ENCODE measurements around the gene KLHDC3.
"Not testable (repeated sequence)": the region's sequence is repeated elsewhere in the genome, so short reads cannot be mapped to it uniquely, and the experiment has no call there.

Gene KLHDC3

GRCh38 chr6:42988486-42989020, 25.5 kb upstream of the KLHDC3 start:
- Histone ChIP-seq H3F3A (ENCODE audit: control insufficient read depth, insufficient read depth) (no peaks in the 10 kb centered on the region), H3K79me2 (ENCODE audit: control insufficient read depth, low read length) (peaks cover 29% of the 10 kb centered on the region), H4K20me1 (ENCODE audit: control insufficient read depth, insufficient read depth, low read depth, low read length) (no peaks in the 10 kb centered on the region), H3K27ac (ENCODE audit: low read depth, low read length) (no peak overlapping the region), H3K27me3 (ENCODE audit: control insufficient read depth, low read length) (no peaks in the 10 kb centered on the region), H3K36me3 (ENCODE audit: control insufficient read depth, low read length) (peaks cover 23% of the 10 kb centered on the region), H3K4me1 (ENCODE audit: control insufficient read depth, low read length) (peaks cover 16% of the 10 kb centered on the region), H3K9me2 (replicated peaks; ENCODE audit: control insufficient read depth, low read length) (no peaks in the 10 kb centered on the region), H3K4me2 (ENCODE audit: low read length) (no peak overlapping the region), H3K4me3 (ENCODE audit: low read length) (no peak overlapping the region), H3K9me3 (ENCODE audit: control insufficient read depth, insufficient read depth, low read length) (no peaks in the 10 kb centered on the region)
- TF ChIP-seq EZH2phosphoT487 (IDR thresholded peaks at IDR 0.05; ENCODE audit: borderline replicate concordance, low read length) (no peak), CTCF (IDR thresholded peaks at IDR 0.05; ENCODE audit: low read depth, low read length, poor library complexity, severe bottlenecking) (no peak)

- peaks cover 11% of the 10 kb centered on the region for H3K4me1 ChIP-seq (ENCODE audit: control insufficient read depth, low read length)
- H3K79me2 ChIP-seq (ENCODE audit: control insufficient read depth, low read length) = peaks cover 24% of the 10 kb centered on the region
- peaks cover 23% of the 10 kb centered on the region for H3K36me3 ChIP-seq (ENCODE audit: control insufficient read depth, low read length)
- no peaks in the 10 kb centered on the region for H4K20me1 ChIP-seq (ENCODE audit: control insufficient read depth, insufficient read depth, low read depth, low read length)
- H3K9me2 ChIP-seq (replicated peaks; ENCODE audit: control insufficient read depth, low read length) = no peaks in the 10 kb centered on the region
- no peak overlapping the region for H3K4me3 ChIP-seq (ENCODE audit: low read length)
- no peak overlapping the region for H3K4me2 ChIP-seq (ENCODE audit: low read length)
- H3K9me3 ChIP-seq (ENCODE audit: control insufficient read depth, insufficient read depth, low read length) = no peaks in the 10 kb centered on the region
- H3F3A ChIP-seq (ENCODE audit: control insufficient read depth, insufficient read depth) = no peaks in the 10 kb centered on the region
- H3K27ac ChIP-seq (ENCODE audit: low read depth, low read length) = no peak overlapping the region
- no peaks in the 10 kb centered on the region for H3K27me3 ChIP-seq (ENCODE audit: control insufficient read depth, low read length)
- no peak for TF ChIP-seq EZH2phosphoT487 (IDR thresholded peaks at IDR 0.05; ENCODE audit: borderline replicate concordance, low read length)
Observed at GRCh38 chr6:42989923-42990322, 24.1 kb upstream of the KLHDC3 start.

GRCh38 chr6:42993445-42993844, 20.6 kb upstream of the KLHDC3 start:
- Histone ChIP-seq H3K27me3 (ENCODE audit: control insufficient read depth, low read length) (no peaks in the 10 kb centered on the region), H3K9me2 (replicated peaks; ENCODE audit: control insufficient read depth, low read length) (no peaks in the 10 kb centered on the region), H3K27ac (ENCODE audit: low read depth, low read length) (no peak overlapping the region), H3K9me3 (ENCODE audit: control insufficient read depth, insufficient read depth, low read length) (no peaks in the 10 kb centered on the region), H3K4me3 (ENCODE audit: low read length) (no peak overlapping the region), H4K20me1 (ENCODE audit: control insufficient read depth, insufficient read depth, low read depth, low read length) (no peaks in the 10 kb centered on the region), H3K36me3 (ENCODE audit: control insufficient read depth, low read length) (peaks cover 23% of the 10 kb centered on the region), H3K79me2 (ENCODE audit: control insufficient read depth, low read length) (no peaks in the 10 kb centered on the region), H3K4me2 (ENCODE audit: low read length) (no peak overlapping the region), H3K4me1 (ENCODE audit: control insufficient read depth, low read length) (peaks cover 3% of the 10 kb centered on the region; the same call in 1 of the 2 replicates), H3F3A (ENCODE audit: control insufficient read depth, insufficient read depth) (peaks cover 5% of the 10 kb centered on the region; the same call in 1 of the 2 replicates)
- TF ChIP-seq CTCF (IDR thresholded peaks at IDR 0.05; ENCODE audit: low read depth, low read length, poor library complexity, severe bottlenecking) (no peak), EZH2phosphoT487 (IDR thresholded peaks at IDR 0.05; ENCODE audit: borderline replicate concordance, low read length) (no peak)

- H4K20me1 ChIP-seq (ENCODE audit: control insufficient read depth, insufficient read depth, low read depth, low read length) = no peaks in the 10 kb centered on the region
Observed at GRCh38 chr6:42996513-42996912, 17.5 kb upstream of the KLHDC3 start.

GRCh38 chr6:42998205-42998604, 15.8 kb upstream of the KLHDC3 start:
- not testable (repeated sequence) for H3K4me2 ChIP-seq (ENCODE audit: low read length); H3K9me3 ChIP-seq (ENCODE audit: control insufficient read depth, insufficient read depth, low read length); H3F3A ChIP-seq (ENCODE audit: control insufficient read depth, insufficient read depth); H3K27me3 ChIP-seq (ENCODE audit: control insufficient read depth, low read length); H3K4me3 ChIP-seq (ENCODE audit: low read length); H3K9me2 ChIP-seq (replicated peaks; ENCODE audit: control insufficient read depth, low read length); H3K4me1 ChIP-seq (ENCODE audit: control insufficient read depth, low read length); H3K27ac ChIP-seq (ENCODE audit: low read depth, low read length); H3K36me3 ChIP-seq (ENCODE audit: control insufficient read depth, low read length); H3K79me2 ChIP-seq (ENCODE audit: control insufficient read depth, low read length); H4K20me1 ChIP-seq (ENCODE audit: control insufficient read depth, insufficient read depth, low read depth, low read length)

More at GRCh38 chr6:42996513-42996912, 17.5 kb upstream of the KLHDC3 start:
- Histone ChIP-seq H3K27me3 (ENCODE audit: control insufficient read depth, low read length) (no peaks in the 10 kb centered on the region), H3K9me2 (replicated peaks; ENCODE audit: control insufficient read depth, low read length) (no peaks in the 10 kb centered on the region), H3K36me3 (ENCODE audit: control insufficient read depth, low read length) (peaks cover 3% of the 10 kb centered on the region), H3K4me1 (ENCODE audit: control insufficient read depth, low read length) (peaks cover 3% of the 10 kb centered on the region; the same call in 1 of the 2 replicates), H3K4me2 (ENCODE audit: low read length) (no peak overlapping the region), H3K79me2 (ENCODE audit: control insufficient read depth, low read length) (no peaks in the 10 kb centered on the region), H3K9me3 (ENCODE audit: control insufficient read depth, insufficient read depth, low read length) (no peaks in the 10 kb centered on the region), H3K27ac (ENCODE audit: low read depth, low read length) (no peak overlapping the region), H3K4me3 (ENCODE audit: low read length) (no peak overlapping the region), H3F3A (ENCODE audit: control insufficient read depth, insufficient read depth) (peaks cover 5% of the 10 kb centered on the region; the same call in 1 of the 2 replicates)
- TF ChIP-seq EZH2phosphoT487 (IDR thresholded peaks at IDR 0.05; ENCODE audit: borderline replicate concordance, low read length) = no peak
- TF ChIP-seq CTCF (IDR thresholded peaks at IDR 0.05; ENCODE audit: low read depth, low read length, poor library complexity, severe bottlenecking) = peak; percentile 17

Data from DOHH2 (cell line).